Fibroblast of lung (primary cell): ENCODE measurements around the gene PEX14. TPM values are rescaled to one million over a fixed set of nuclear protein-coding genes. Genes with fewer than 3 reads are reported as not detected.

Source experiments
- DNase-seq, 2 donors: peaks; one replicate each; pipeline versions ENCODE4 v3.0.0 to v3.0.0-alpha.2; 2010; ENCODE audit warnings: low read depth in 2 of 2
- H2AFZ ChIP-seq: 2 replicates; pipeline ENCODE4 v1.5.1; 2012; ENCODE audit warnings: low read length, control low read depth, inconsistent platforms
- H3K27ac ChIP-seq: 2 replicates; pipeline ENCODE4 v1.5.1; 2011; ENCODE audit warnings: low read length, control low read depth; ENCODE audit not compliant: insufficient read depth
- H3K27me3 ChIP-seq: 2 replicates; pipeline ENCODE4 v1.5.1; 2011; ENCODE audit warnings: mild to moderate bottlenecking, low read length; ENCODE audit not compliant: control insufficient read depth, insufficient read depth
- H3K36me3 ChIP-seq: 2 replicates; pipeline ENCODE4 v1.5.1; 2011; ENCODE audit warnings: low read length; ENCODE audit not compliant: control insufficient read depth, insufficient read depth
- H3K4me1 ChIP-seq: 2 replicates; pipeline ENCODE4 v1.5.1; 2011; ENCODE audit warnings: low read length; ENCODE audit not compliant: control insufficient read depth, insufficient read depth; ENCODE audit errors: extremely low read depth
- H3K4me2 ChIP-seq: 2 replicates; pipeline ENCODE4 v1.5.1; 2011; ENCODE audit warnings: low read length, control low read depth; ENCODE audit not compliant: insufficient read depth; ENCODE audit errors: extremely low read depth
- H3K4me3 ChIP-seq, 4 experiments: fragments of 200-600 bp in 1 of 4; sonication (generic) in 1 of 4; replicated peaks in 1 of 4; 2 replicates each; pipeline ENCODE4 v1.5.1; 2011 to 2016; ENCODE audit warnings: low read length in 4 of 4, low read depth in 3 of 4, mild to moderate bottlenecking in 3 of 4, control low read depth in 2 of 4, inconsistent platforms in 1 of 4, mixed read lengths in 1 of 4; ENCODE audit not compliant: insufficient read depth in 1 of 4; ENCODE audit errors: control extremely low read depth in 1 of 4
- H3K79me2 ChIP-seq: 2 replicates; pipeline ENCODE4 v1.5.1; 2012; ENCODE audit warnings: mild to moderate bottlenecking, low read length, inconsistent platforms; ENCODE audit not compliant: control insufficient read depth, insufficient read depth
- H3K9ac ChIP-seq: 2 replicates; pipeline ENCODE4 v1.5.1; 2011; ENCODE audit warnings: mild to moderate bottlenecking, low read length, control low read depth; ENCODE audit not compliant: insufficient read depth
- H3K9me3 ChIP-seq: 2 replicates; pipeline ENCODE4 v1.5.1; 2012; ENCODE audit warnings: low read depth, low read length; ENCODE audit not compliant: control insufficient read depth, insufficient read depth
- H4K20me1 ChIP-seq: 2 replicates; pipeline ENCODE4 v1.5.1; 2011; ENCODE audit warnings: low read length; ENCODE audit not compliant: control insufficient read depth, insufficient read depth; ENCODE audit errors: extremely low read depth
- EZH2 ChIP-seq: IDR thresholded peaks from 2 replicates; pipeline ENCODE4 v1.5.1; 2012; ENCODE audit warnings: low read length, control low read depth, mild to moderate bottlenecking; ENCODE audit errors: missing control alignments
- polyA plus RNA-seq, 2 donors: library from polyadenylated mRNA; depleted of rRNA in 1 of 2; stranded (reverse) in 1 of 2; unstranded in 1 of 2; fragments of >200 nt; gene quantifications; 2 replicates each; pipeline ENCODE4 v1.2.1, GENCODE V29; 2011 to 2012; ENCODE audit warnings: missing spikeins in 1 of 2
- total RNA-seq: library from RNA; depleted of rRNA; stranded (reverse); fragments of >200 nt; gene quantifications from 2 replicates; pipeline ENCODE4 v1.2.1, GENCODE V29; 2014
- TF ChIP-seq, protein P1 (sequence below), 2 donors: IDR thresholded peaks in 1 of 2; conservative IDR thresholded peaks in 1 of 2; 1 replicate in 1 of 2; 2 replicates in 1 of 2; pipeline ENCODE4 v1.5.1; 2011 to 2012; ENCODE audit warnings: low read length in 2 of 2, control low read depth in 1 of 2, inconsistent platforms in 1 of 2, low read depth in 1 of 2, mild to moderate bottlenecking in 1 of 2

PEX14 gene
- total and polyA plus RNA-seq, 2 donors (not counting 1 experiment from before 2014, with no cell fraction given): 10.3 to 11.4 TPM

DNA sequence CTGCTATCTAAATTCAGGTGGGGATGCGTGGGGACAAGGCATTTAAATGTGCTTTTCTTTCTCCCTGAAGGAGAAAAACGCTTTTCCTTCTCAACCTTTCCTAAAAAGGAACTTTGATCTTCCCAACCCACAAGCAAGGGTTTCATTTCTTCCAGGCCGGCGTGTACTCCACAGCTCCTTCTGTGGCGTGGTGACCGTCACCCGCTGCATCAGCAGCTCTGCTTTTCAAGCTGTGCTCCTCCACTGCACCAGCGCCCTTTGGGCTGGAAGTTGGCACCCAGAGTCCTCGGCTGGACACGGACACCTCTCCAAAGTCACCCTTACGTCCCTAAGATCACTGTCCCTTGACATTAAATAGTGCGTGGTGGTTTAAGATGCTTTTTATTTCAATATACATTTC lies 54.3 kb downstream of the PEX14 start:
- H2AFZ ChIP-seq: no peak overlapping the region
- H4K20me1 ChIP-seq: no peaks in the 10 kb centered on the region
- peak in 1 of 2 donors; percentile 46 for DNase-seq
- no peak overlapping the region for H3K9ac ChIP-seq
- H3K27me3 ChIP-seq: no peaks in the 10 kb centered on the region
- peak overlapping the region; percentile 85 for H3K27ac ChIP-seq
- no peak overlapping the region for H3K4me3 ChIP-seq
- TF ChIP-seq, protein P1, sequence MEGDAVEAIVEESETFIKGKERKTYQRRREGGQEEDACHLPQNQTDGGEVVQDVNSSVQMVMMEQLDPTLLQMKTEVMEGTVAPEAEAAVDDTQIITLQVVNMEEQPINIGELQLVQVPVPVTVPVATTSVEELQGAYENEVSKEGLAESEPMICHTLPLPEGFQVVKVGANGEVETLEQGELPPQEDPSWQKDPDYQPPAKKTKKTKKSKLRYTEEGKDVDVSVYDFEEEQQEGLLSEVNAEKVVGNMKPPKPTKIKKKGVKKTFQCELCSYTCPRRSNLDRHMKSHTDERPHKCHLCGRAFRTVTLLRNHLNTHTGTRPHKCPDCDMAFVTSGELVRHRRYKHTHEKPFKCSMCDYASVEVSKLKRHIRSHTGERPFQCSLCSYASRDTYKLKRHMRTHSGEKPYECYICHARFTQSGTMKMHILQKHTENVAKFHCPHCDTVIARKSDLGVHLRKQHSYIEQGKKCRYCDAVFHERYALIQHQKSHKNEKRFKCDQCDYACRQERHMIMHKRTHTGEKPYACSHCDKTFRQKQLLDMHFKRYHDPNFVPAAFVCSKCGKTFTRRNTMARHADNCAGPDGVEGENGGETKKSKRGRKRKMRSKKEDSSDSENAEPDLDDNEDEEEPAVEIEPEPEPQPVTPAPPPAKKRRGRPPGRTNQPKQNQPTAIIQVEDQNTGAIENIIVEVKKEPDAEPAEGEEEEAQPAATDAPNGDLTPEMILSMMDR (conservative IDR thresholded peaks at IDR 0.05 in 1 of 2, IDR thresholded peaks at IDR 0.05 in 1 of 2; ENCODE audit: low read depth in 1 of 2, low read length in 2 of 2): no peak
- no peak for TF ChIP-seq EZH2
- H3K4me1 ChIP-seq: peaks cover 15% of the 10 kb centered on the region
- peak overlapping the region; percentile 48 for H3K4me2 ChIP-seq
- H3K9me3 ChIP-seq: no peaks in the 10 kb centered on the region
- H3K79me2 ChIP-seq: peaks cover 5% of the 10 kb centered on the region
- no peaks in the 10 kb centered on the region for H3K36me3 ChIP-seq

GRCh38 chr1:10529765-10530164 lies 55.0 kb downstream of the PEX14 start:
- Histone ChIP-seq H3K4me3 (no peak overlapping the region), H2AFZ (no peak overlapping the region), H3K9me3 (no peaks in the 10 kb centered on the region), H3K36me3 (no peaks in the 10 kb centered on the region), H3K27me3 (no peaks in the 10 kb centered on the region), H3K9ac (peak overlapping the region; percentile 8), H3K4me1 (peaks cover 15% of the 10 kb centered on the region), H3K79me2 (peaks cover 5% of the 10 kb centered on the region), H3K27ac (no peak overlapping the region), H3K4me2 (peak overlapping the region; percentile 68), H4K20me1 (no peaks in the 10 kb centered on the region)
- no peak for DNase-seq
- TF ChIP-seq EZH2: no peak
- TF ChIP-seq, protein P1 (conservative IDR thresholded peaks at IDR 0.05 in 1 of 2, IDR thresholded peaks at IDR 0.05 in 1 of 2; ENCODE audit: low read depth in 1 of 2, low read length in 2 of 2): no peak

GRCh38 chr1:10530281-10530740 lies 55.6 kb downstream of the PEX14 start:
- H3K79me2 ChIP-seq: peaks cover 5% of the 10 kb centered on the region
- H3K4me3 ChIP-seq: peak overlapping the region; percentile 16 to 44 (median 18)
- no peak overlapping the region for H2AFZ ChIP-seq
- TF ChIP-seq, protein P1 (conservative IDR thresholded peaks at IDR 0.05 in 1 of 2, IDR thresholded peaks at IDR 0.05 in 1 of 2; ENCODE audit: low read depth in 1 of 2, low read length in 2 of 2): peak; percentile 83 to 90
- no peak for TF ChIP-seq EZH2
- peak overlapping the region; percentile 68 for H3K4me2 ChIP-seq
- no peaks in the 10 kb centered on the region for H3K9me3 ChIP-seq
- H3K9ac ChIP-seq: no peak overlapping the region
- peak overlapping the region; percentile 58 for H3K27ac ChIP-seq
- DNase-seq: peak; percentile 73 to 83
- H3K4me1 ChIP-seq: peaks cover 15% of the 10 kb centered on the region
- H3K36me3 ChIP-seq: no peaks in the 10 kb centered on the region
- H3K27me3 ChIP-seq: no peaks in the 10 kb centered on the region
- H4K20me1 ChIP-seq: no peaks in the 10 kb centered on the region
